HEK293 (cell line): Measurements from ENCODE around the gene TRAF2.

ENCODE experiments used
- CTCF ChIA-PET: fragments of 350-600 bp; formaldehyde crosslinking; extraction: SDS; loops from one replicate; lab custom pipeline; 2021; ENCODE audit warnings: antibody characterized with exemption; lab: Yijun Ruan, JAX
- POLR2A ChIA-PET: fragments of 300-600 bp; formaldehyde crosslinking; extraction: SDS; loops from one replicate; lab custom pipeline; 2020; ENCODE audit warnings: antibody characterized with exemption, inconsistent platforms; lab: Yijun Ruan, JAX
- H3K27ac ChIP-seq: fragments of 200-500 bp; sonication (Bioruptor generic); 2 replicates; pipeline ENCODE4 v1.5.1; 2014; ENCODE audit warnings: low read depth, low read length, control low read depth, inconsistent platforms; ENCODE audit errors: extremely low read depth
- H3K36me3 ChIP-seq, 2 experiments: fragments of 200-500 bp in 1 of 2; sonication (Bioruptor generic) in 1 of 2; 1 replicate in 1 of 2; 2 replicates in 1 of 2; pipeline ENCODE4 v1.5.1; 2014 to 2017; ENCODE audit warnings: inconsistent platforms in 2 of 2, low read length in 2 of 2; ENCODE audit not compliant: control insufficient read depth in 2 of 2, insufficient read depth in 1 of 2
- H3K4me1 ChIP-seq: fragments of 200-500 bp; sonication (Bioruptor generic); 2 replicates; pipeline ENCODE4 v1.5.1; 2014; ENCODE audit warnings: mild to moderate bottlenecking, low read length, inconsistent platforms; ENCODE audit not compliant: control insufficient read depth, insufficient read depth
- H3K4me3 ChIP-seq: 2 replicates; pipeline ENCODE4 v1.5.1; 2011; ENCODE audit warnings: low read depth, mild to moderate bottlenecking, control low read depth, low read length, moderate library complexity
- H3K9me3 ChIP-seq: fragments of 200-500 bp; sonication (Bioruptor generic); 2 replicates; pipeline ENCODE4 v1.5.1; 2014; ENCODE audit warnings: low read depth, low read length, inconsistent platforms; ENCODE audit not compliant: control insufficient read depth, insufficient read depth
- FEZF1 ChIP-seq: fragments of 450-650 bp; formaldehyde crosslinking; IDR thresholded peaks from 2 replicates; pipeline ENCODE4 v1.5.1; 2016; ENCODE audit warnings: missing biosample characterization, missing genetic modification characterization
- GLIS2 ChIP-seq: fragments of 450-650 bp; formaldehyde crosslinking; IDR thresholded peaks from 2 replicates; pipeline ENCODE4 v1.5.1; 2016; ENCODE audit warnings: missing biosample characterization, missing genetic modification characterization
- HOXA7 ChIP-seq: sonication (generic); formaldehyde crosslinking; IDR thresholded peaks from 2 replicates; pipeline ENCODE4 v1.8.1; 2022; ENCODE audit warnings: missing genetic modification reagents, borderline replicate concordance
- KLF1 ChIP-seq: fragments of 450-650 bp; formaldehyde crosslinking; IDR thresholded peaks from 2 replicates; pipeline ENCODE4 v1.5.1; 2016; ENCODE audit warnings: missing biosample characterization, missing genetic modification characterization
- KLF16 ChIP-seq: fragments of 450-650 bp; formaldehyde crosslinking; IDR thresholded peaks from 2 replicates; pipeline ENCODE4 v1.5.1; 2017; ENCODE audit warnings: missing biosample characterization, missing genetic modification characterization
- KLF8 ChIP-seq: fragments of 450-650 bp; formaldehyde crosslinking; IDR thresholded peaks from 2 replicates; pipeline ENCODE4 v1.5.1; 2016; ENCODE audit warnings: missing biosample characterization, missing genetic modification characterization
- PRDM1 ChIP-seq: fragments of 450-650 bp; formaldehyde crosslinking; IDR thresholded peaks from 2 replicates; pipeline ENCODE4; 2016; ENCODE audit warnings: missing biosample characterization, missing genetic modification characterization
- SALL2 ChIP-seq: fragments of 450-650 bp; formaldehyde crosslinking; IDR thresholded peaks from 2 replicates; pipeline ENCODE4 v1.5.0; 2017; ENCODE audit warnings: missing biosample characterization, mild to moderate bottlenecking, missing genetic modification characterization, borderline replicate concordance
- SCRT1 ChIP-seq: fragments of 450-650 bp; formaldehyde crosslinking; IDR thresholded peaks from 2 replicates; pipeline ENCODE4 v1.5.1; 2016; ENCODE audit warnings: missing biosample characterization, missing genetic modification characterization, borderline replicate concordance
- ZBTB1 ChIP-seq: fragments of 450-650 bp; formaldehyde crosslinking; IDR thresholded peaks from 2 replicates; pipeline ENCODE4 v1.5.1; 2016; ENCODE audit warnings: missing biosample characterization, missing genetic modification characterization
- ZBTB17 ChIP-seq: fragments of 450-650 bp; formaldehyde crosslinking; IDR thresholded peaks from 2 replicates; pipeline ENCODE4 v1.5.1; 2016; ENCODE audit warnings: missing biosample characterization, missing genetic modification characterization
- ZBTB20 ChIP-seq: fragments of 450-650 bp; formaldehyde crosslinking; IDR thresholded peaks from 2 replicates; pipeline ENCODE4 v1.5.1; 2016; ENCODE audit warnings: missing biosample characterization, missing genetic modification characterization
- ZIC2 ChIP-seq: fragments of 450-650 bp; formaldehyde crosslinking; IDR thresholded peaks from 2 replicates; pipeline ENCODE4 v1.5.1; 2016; ENCODE audit warnings: missing biosample characterization, missing genetic modification characterization
- ZNF155 ChIP-seq: fragments of 450-650 bp; formaldehyde crosslinking; IDR thresholded peaks from 2 replicates; pipeline ENCODE4 v1.5.1; 2016; ENCODE audit warnings: missing biosample characterization, missing genetic modification characterization
- ZNF16 ChIP-seq: fragments of 450-650 bp; formaldehyde crosslinking; IDR thresholded peaks from 2 replicates; pipeline ENCODE4 v1.5.1; 2016; ENCODE audit warnings: low read depth, missing biosample characterization, missing genetic modification characterization
- ZNF223 ChIP-seq: fragments of 450-650 bp; formaldehyde crosslinking; IDR thresholded peaks from 2 replicates; pipeline ENCODE4 v1.5.1; 2016; ENCODE audit warnings: missing biosample characterization, missing genetic modification characterization
- ZNF266 ChIP-seq: fragments of 450-650 bp; formaldehyde crosslinking; IDR thresholded peaks from 2 replicates; pipeline ENCODE4 v1.5.1; 2016; ENCODE audit warnings: missing biosample characterization, missing genetic modification characterization, low read depth
- ZNF274 ChIP-seq, 2 experiments: fragments of 200-500 bp in 1 of 2; fragments of 450-650 bp in 1 of 2; sonication (Bioruptor generic) in 1 of 2; formaldehyde crosslinking in 1 of 2; IDR thresholded peaks; 2 replicates each; pipeline versions ENCODE4 v1.5.1 to v1.6.1; 2014 to 2016; ENCODE audit warnings: borderline replicate concordance in 1 of 2, inconsistent platforms in 1 of 2, low read length in 1 of 2, missing biosample characterization in 1 of 2, missing genetic modification characterization in 1 of 2
- ZNF302 ChIP-seq: fragments of 450-650 bp; formaldehyde crosslinking; IDR thresholded peaks from 2 replicates; pipeline ENCODE4 v1.5.1; 2016; ENCODE audit warnings: missing biosample characterization, missing genetic modification characterization, low read depth
- ZNF391 ChIP-seq: fragments of 450-650 bp; formaldehyde crosslinking; IDR thresholded peaks from 2 replicates; pipeline ENCODE4 v1.5.1; 2016; ENCODE audit warnings: low read depth, missing biosample characterization, missing genetic modification characterization, borderline replicate concordance
- ZNF501 ChIP-seq: fragments of 450-650 bp; formaldehyde crosslinking; IDR thresholded peaks from 2 replicates; pipeline ENCODE4 v1.5.1; 2016; ENCODE audit warnings: missing biosample characterization, missing genetic modification characterization
- ZNF514 ChIP-seq: fragments of 450-650 bp; formaldehyde crosslinking; IDR thresholded peaks from 2 replicates; pipeline ENCODE4 v1.5.1; 2016; ENCODE audit warnings: missing biosample characterization, missing genetic modification characterization
- ZNF571 ChIP-seq: fragments of 450-650 bp; formaldehyde crosslinking; IDR thresholded peaks from 2 replicates; pipeline ENCODE4 v1.5.0; 2017; ENCODE audit warnings: missing biosample characterization, missing genetic modification characterization
- ZNF600 ChIP-seq: fragments of 450-650 bp; formaldehyde crosslinking; IDR thresholded peaks from 2 replicates; pipeline ENCODE4 v1.5.1; 2016; ENCODE audit warnings: missing biosample characterization, missing genetic modification characterization
- ZNF76 ChIP-seq: fragments of 450-650 bp; formaldehyde crosslinking; IDR thresholded peaks from 2 replicates; pipeline ENCODE4; 2016; ENCODE audit warnings: low read depth, missing biosample characterization, missing genetic modification characterization, borderline replicate concordance
- ZNF768 ChIP-seq: fragments of 450-650 bp; formaldehyde crosslinking; IDR thresholded peaks from 2 replicates; pipeline ENCODE4 v1.5.1; 2018; ENCODE audit warnings: missing biosample characterization, mild to moderate bottlenecking, missing genetic modification characterization
- ZSCAN16 ChIP-seq: fragments of 450-650 bp; formaldehyde crosslinking; IDR thresholded peaks from 2 replicates; pipeline ENCODE4 v1.5.1; 2016; ENCODE audit warnings: missing biosample characterization, missing genetic modification characterization
- TF ChIP-seq, protein P1 (sequence below): fragments of 450-650 bp; formaldehyde crosslinking; IDR thresholded peaks from 2 replicates; pipeline ENCODE4 v1.5.1; 2016; ENCODE audit warnings: missing biosample characterization, missing genetic modification characterization
- TF ChIP-seq, protein P2 (sequence below): fragments of 450-650 bp; IDR thresholded peaks from 2 replicates; pipeline ENCODE4 v1.5.1; 2018; ENCODE audit warnings: missing biosample characterization, missing genetic modification characterization
- TF ChIP-seq, protein P3 (sequence below): fragments of 450-650 bp; formaldehyde crosslinking; IDR thresholded peaks from 2 replicates; pipeline ENCODE4 v1.5.1; 2016; ENCODE audit warnings: missing biosample characterization, missing genetic modification characterization
- TF ChIP-seq, protein P4 (sequence below): fragments of 450-650 bp; formaldehyde crosslinking; IDR thresholded peaks from 2 replicates; pipeline ENCODE4 v1.5.1; 2016; ENCODE audit warnings: missing biosample characterization, missing genetic modification characterization, borderline replicate concordance

Gene TRAF2

DNA sequence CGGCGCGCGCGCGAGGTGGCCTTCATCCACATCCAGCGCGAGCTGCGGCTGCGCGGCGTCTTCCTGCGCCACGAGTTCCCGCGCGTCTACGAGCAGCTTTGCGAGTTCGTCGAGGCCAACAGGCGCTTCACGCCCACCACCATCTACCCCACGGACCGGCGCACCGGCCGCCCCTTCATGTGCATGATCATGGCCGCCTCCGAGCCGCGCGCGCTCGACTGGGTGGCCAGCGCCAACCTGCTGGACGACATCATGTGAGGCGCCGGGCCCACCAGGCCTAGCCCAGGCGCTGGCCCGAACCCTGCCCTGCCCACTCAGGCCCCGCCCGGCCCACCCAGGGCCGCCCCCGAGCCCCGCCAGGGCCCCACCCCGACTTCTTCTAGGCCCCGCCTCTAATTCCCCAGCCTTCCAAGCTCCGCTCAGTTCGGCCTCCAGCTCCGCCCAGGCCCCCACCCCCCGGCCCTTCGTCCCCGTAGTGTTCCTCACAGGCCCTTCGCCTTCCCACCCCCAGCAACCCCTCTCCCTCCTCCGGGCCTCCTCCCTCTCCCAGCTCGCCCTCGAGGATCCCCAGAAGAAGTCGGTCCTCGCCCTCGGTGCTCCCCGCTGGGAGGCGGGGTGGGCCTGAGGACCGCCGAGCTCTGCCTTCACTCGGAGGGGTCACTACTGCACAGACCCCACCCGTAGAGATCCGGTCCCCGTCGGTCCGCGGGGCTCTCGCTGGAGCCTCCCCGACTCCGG lies 39.1 kb upstream of the TRAF2 start (continued):
- TF ChIP-seq, protein P1, sequence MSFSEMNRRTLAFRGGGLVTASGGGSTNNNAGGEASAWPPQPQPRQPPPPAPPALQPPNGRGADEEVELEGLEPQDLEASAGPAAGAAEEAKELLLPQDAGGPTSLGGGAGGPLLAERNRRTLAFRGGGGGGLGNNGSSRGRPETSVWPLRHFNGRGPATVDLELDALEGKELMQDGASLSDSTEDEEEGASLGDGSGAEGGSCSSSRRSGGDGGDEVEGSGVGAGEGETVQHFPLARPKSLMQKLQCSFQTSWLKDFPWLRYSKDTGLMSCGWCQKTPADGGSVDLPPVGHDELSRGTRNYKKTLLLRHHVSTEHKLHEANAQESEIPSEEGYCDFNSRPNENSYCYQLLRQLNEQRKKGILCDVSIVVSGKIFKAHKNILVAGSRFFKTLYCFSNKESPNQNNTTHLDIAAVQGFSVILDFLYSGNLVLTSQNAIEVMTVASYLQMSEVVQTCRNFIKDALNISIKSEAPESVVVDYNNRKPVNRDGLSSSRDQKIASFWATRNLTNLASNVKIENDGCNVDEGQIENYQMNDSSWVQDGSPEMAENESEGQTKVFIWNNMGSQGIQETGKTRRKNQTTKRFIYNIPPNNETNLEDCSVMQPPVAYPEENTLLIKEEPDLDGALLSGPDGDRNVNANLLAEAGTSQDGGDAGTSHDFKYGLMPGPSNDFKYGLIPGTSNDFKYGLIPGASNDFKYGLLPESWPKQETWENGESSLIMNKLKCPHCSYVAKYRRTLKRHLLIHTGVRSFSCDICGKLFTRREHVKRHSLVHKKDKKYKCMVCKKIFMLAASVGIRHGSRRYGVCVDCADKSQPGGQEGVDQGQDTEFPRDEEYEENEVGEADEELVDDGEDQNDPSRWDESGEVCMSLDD (tag by site-specific recombination): no peak
- TF ChIP-seq ZBTB1 (tag by site-specific recombination) (no peak), ZSCAN16 (tag by site-specific recombination) (no peak), SALL2 (tag by site-specific recombination) (no peak), ZNF302 (no peak), GLIS2 (no peak), ZBTB17 (tag by site-specific recombination) (peak; percentile 79; the same call in 1 of the 2 replicates), KLF1 (peak; percentile 63), KLF16 (tag by site-specific recombination) (0 out of 2 replicates have a peak, but pooled peaks have one; percentile 23), ZNF16 (tag by site-specific recombination) (no peak), ZNF223 (no peak), PRDM1 (tag by site-specific recombination) (no peak), SCRT1 (no peak), ZBTB20 (no peak), ZNF571 (tag by site-specific recombination) (no peak), ZNF501 (no peak)
- TF ChIP-seq, protein P2, sequence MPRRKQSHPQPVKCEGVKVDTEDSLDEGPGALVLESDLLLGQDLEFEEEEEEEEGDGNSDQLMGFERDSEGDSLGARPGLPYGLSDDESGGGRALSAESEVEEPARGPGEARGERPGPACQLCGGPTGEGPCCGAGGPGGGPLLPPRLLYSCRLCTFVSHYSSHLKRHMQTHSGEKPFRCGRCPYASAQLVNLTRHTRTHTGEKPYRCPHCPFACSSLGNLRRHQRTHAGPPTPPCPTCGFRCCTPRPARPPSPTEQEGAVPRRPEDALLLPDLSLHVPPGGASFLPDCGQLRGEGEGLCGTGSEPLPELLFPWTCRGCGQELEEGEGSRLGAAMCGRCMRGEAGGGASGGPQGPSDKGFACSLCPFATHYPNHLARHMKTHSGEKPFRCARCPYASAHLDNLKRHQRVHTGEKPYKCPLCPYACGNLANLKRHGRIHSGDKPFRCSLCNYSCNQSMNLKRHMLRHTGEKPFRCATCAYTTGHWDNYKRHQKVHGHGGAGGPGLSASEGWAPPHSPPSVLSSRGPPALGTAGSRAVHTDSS (tag by site-specific recombination): 0 out of 2 replicates have a peak, but pooled peaks have one; percentile 16
- TF ChIP-seq, protein P3, sequence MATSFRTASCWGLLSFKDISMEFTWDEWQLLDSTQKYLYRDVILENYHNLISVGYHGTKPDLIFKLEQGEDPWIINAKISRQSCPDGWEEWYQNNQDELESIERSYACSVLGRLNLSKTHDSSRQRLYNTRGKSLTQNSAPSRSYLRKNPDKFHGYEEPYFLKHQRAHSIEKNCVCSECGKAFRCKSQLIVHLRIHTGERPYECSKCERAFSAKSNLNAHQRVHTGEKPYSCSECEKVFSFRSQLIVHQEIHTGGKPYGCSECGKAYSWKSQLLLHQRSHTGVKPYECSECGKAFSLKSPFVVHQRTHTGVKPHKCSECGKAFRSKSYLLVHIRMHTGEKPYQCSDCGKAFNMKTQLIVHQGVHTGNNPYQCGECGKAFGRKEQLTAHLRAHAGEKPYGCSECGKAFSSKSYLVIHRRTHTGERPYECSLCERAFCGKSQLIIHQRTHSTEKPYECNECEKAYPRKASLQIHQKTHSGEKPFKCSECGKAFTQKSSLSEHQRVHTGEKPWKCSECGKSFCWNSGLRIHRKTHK (tag by site-specific recombination): no peak

DNA sequence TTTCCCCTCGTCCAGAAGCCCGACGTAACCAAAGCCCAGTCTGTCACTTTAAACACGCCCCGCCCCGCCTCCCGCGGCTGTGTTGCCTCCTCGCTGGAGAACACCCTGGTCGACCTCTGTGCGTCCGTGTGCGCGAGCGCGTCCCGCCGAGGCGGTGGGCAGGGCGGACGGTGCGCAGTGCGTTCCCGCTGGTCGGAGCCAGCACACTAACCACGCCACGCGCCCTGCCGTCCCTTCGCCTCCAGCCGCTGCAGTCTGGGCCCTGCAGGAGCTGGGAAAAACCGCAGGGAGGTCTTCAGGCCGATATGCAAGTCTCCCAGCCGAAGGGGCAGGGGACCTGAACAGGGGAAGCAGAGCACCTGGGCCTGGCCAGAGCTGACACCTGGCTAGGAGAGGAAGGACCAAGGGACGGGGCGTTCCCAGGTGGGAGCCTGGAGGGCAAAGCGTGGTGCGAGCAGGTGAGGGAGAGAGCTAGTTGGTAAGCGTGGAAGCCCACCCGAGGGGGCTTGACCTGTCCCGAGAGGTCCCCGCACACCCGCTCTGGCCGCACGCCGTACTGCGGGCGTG lies 38.4 kb upstream of the TRAF2 start:
- Histone ChIP-seq H3K36me3 (peaks cover 0 to 27% of the 10 kb centered on the region in 2 experiments; a peak in 1 of 3 replicates), H3K27ac (peak overlapping the region; percentile 94), H3K4me1 (0 out of 2 replicates have a peak, but pooled peaks cover 4% of the 10 kb centered on the region), H3K4me3 (peak overlapping the region; percentile 57), H3K9me3 (no peaks in the 10 kb centered on the region)
- ChIA-PET POLR2A (interaction anchor here (0.6 to 2.0 kb wide), 19 partner anchors 8 to 393 kb away, joined by 3 to 17 read pairs (median 3); partner anchors contain the start of genes EDF1, PAXX, TRAF2 and TUBB4B), CTCF (interaction anchor here (0.6 to 2.3 kb wide), 6 partner anchors 43 to 202 kb away, joined by 3 to 11 read pairs (median 4); partner anchors contain the start of gene LCN8)
- peak; percentile 98 for TF ChIP-seq ZIC2 (tag by site-specific recombination)
- no peak for TF ChIP-seq FEZF1 (tag by site-specific recombination)
- TF ChIP-seq, protein P4, sequence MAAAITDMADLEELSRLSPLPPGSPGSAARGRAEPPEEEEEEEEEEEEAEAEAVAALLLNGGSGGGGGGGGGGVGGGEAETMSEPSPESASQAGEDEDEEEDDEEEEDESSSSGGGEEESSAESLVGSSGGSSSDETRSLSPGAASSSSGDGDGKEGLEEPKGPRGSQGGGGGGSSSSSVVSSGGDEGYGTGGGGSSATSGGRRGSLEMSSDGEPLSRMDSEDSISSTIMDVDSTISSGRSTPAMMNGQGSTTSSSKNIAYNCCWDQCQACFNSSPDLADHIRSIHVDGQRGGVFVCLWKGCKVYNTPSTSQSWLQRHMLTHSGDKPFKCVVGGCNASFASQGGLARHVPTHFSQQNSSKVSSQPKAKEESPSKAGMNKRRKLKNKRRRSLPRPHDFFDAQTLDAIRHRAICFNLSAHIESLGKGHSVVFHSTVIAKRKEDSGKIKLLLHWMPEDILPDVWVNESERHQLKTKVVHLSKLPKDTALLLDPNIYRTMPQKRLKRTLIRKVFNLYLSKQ (tag by site-specific recombination): no peak
- TF ChIP-seq ZNF768: peak; percentile 86; the same call in 1 of the 2 replicates
- TF ChIP-seq ZNF600: peak; percentile 96
- no peak for TF ChIP-seq ZNF391 (tag by site-specific recombination)
- TF ChIP-seq KLF8: peak; percentile 55; the same call in 1 of the 2 replicates
- TF ChIP-seq ZNF155: no peak
- no peak for TF ChIP-seq ZNF274 (IDR thresholded peaks at IDR 0.05; ENCODE audit: low read length)
- no peak for TF ChIP-seq ZNF274 (tag by site-specific recombination; IDR thresholded peaks at IDR 0.05; ENCODE audit: borderline replicate concordance)
- no peak for TF ChIP-seq ZNF266 (tag by site-specific recombination)
- TF ChIP-seq ZNF514 (tag by site-specific recombination): no peak
- no peak for TF ChIP-seq HOXA7 (CRISPR knock-in tag)
- no peak for TF ChIP-seq ZNF76
